ENCODE data around the gene OR2T12.

DNA sequence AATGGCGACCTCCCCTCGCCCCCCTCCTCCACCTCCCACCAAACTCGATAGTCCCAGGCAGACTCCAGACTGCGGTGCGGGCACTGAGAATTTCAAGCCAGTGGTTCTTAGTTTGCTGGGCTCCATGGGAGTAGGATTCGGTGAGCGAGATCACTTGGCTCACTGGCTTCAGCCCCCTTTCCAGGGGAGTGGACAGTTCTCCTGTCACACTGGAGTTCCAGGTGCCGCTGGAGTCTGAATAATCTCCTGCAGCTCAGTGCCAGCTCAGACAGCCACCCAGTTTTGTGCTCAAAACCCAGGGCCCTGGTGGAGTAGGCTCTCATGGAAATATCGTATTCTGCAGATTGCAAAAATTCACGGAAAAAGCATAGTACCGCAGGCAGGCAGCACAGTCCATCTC lies 13.6 kb upstream of the OR2T12 start:
- TF ChIP-seq, protein P1, sequence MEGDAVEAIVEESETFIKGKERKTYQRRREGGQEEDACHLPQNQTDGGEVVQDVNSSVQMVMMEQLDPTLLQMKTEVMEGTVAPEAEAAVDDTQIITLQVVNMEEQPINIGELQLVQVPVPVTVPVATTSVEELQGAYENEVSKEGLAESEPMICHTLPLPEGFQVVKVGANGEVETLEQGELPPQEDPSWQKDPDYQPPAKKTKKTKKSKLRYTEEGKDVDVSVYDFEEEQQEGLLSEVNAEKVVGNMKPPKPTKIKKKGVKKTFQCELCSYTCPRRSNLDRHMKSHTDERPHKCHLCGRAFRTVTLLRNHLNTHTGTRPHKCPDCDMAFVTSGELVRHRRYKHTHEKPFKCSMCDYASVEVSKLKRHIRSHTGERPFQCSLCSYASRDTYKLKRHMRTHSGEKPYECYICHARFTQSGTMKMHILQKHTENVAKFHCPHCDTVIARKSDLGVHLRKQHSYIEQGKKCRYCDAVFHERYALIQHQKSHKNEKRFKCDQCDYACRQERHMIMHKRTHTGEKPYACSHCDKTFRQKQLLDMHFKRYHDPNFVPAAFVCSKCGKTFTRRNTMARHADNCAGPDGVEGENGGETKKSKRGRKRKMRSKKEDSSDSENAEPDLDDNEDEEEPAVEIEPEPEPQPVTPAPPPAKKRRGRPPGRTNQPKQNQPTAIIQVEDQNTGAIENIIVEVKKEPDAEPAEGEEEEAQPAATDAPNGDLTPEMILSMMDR (IDR thresholded peaks at IDR 0.05; ENCODE audit: low read depth, low read length) = no peak
- no peak for TF ChIP-seq EZH2phosphoT487 (IDR thresholded peaks at IDR 0.05; ENCODE audit: low read depth)

Measured in OCI-LY3 (cell line).